ENCODE results near the gene TRPM8.

DNA sequence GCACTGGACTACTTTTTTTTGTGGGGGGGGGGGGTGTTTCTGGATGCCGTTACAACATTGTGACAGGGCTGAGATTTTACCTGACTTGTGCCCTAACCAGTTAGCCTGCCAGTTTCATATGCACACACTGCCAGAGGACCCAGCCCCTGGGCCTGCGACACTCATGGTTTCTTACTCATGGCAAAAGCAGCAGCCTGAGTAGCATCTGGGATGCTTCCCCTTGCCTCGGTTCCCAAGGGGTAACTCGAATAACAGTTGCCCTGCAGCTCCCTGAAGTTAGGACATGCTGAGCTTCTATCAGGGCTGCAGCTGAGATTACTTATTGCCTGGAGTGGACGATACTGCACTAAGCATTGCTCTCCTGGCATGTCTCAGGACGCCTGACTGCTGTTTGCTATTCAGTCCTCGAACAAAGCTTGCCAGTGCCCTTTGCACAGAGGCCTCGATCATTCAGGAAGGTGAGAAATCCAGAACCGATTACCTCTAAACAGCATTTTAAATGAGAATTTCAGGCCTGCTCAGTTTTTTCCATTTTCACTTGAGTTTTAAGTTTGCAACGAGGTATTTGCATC, 47.9 kb downstream of the TRPM8 start:
- TF ChIP-seq, protein P1, sequence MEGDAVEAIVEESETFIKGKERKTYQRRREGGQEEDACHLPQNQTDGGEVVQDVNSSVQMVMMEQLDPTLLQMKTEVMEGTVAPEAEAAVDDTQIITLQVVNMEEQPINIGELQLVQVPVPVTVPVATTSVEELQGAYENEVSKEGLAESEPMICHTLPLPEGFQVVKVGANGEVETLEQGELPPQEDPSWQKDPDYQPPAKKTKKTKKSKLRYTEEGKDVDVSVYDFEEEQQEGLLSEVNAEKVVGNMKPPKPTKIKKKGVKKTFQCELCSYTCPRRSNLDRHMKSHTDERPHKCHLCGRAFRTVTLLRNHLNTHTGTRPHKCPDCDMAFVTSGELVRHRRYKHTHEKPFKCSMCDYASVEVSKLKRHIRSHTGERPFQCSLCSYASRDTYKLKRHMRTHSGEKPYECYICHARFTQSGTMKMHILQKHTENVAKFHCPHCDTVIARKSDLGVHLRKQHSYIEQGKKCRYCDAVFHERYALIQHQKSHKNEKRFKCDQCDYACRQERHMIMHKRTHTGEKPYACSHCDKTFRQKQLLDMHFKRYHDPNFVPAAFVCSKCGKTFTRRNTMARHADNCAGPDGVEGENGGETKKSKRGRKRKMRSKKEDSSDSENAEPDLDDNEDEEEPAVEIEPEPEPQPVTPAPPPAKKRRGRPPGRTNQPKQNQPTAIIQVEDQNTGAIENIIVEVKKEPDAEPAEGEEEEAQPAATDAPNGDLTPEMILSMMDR (IDR thresholded peaks at IDR 0.05; ENCODE audit: low read depth, low read length), result no peak
- no peak for TF ChIP-seq EZH2phosphoT487 (IDR thresholded peaks at IDR 0.05; ENCODE audit: low read depth)
